Calu3 (cell line): ENCODE measurements around the gene CPNE5. TPM values are rescaled to one million over a fixed set of nuclear protein-coding genes. Genes with fewer than 3 reads are reported as not detected.

Experiments
- BruUV-seq: library from RNA; stranded (reverse); fragments of 400-500 nt; replicated peaks from 2 replicates; lab custom pipeline; 2021; lab: Mats Ljungman, UMichigan
- CTCF ChIA-PET: fragments of 300-600 bp; sonication (Branson Sonifier 250); formaldehyde crosslinking; loops from one replicate; lab custom pipeline; 2022; ENCODE audit warnings: antibody characterized with exemption; lab: Charles Lee
- DNase-seq: peaks from one replicate; pipeline ENCODE4 v3.0.0; 2022
- H3K27ac Mint-ChIP-seq: one replicate; pipeline ENCODE4 v1.8.0; 2022; ENCODE audit warnings: mixed read lengths; ENCODE audit not compliant: unreplicated experiment
- H3K27me3 Mint-ChIP-seq: one replicate; pipeline ENCODE4 v1.8.0; 2022; ENCODE audit warnings: mixed read lengths; ENCODE audit not compliant: unreplicated experiment
- H3K36me3 Mint-ChIP-seq: one replicate; pipeline ENCODE4 v1.8.0; 2022; ENCODE audit warnings: mild to moderate bottlenecking, moderate library complexity, mixed read lengths; ENCODE audit not compliant: insufficient read depth, unreplicated experiment
- H3K4me1 Mint-ChIP-seq: one replicate; pipeline ENCODE4 v1.8.0; 2022; ENCODE audit warnings: mild to moderate bottlenecking, low read depth, mixed read lengths; ENCODE audit not compliant: unreplicated experiment
- H3K4me3 Mint-ChIP-seq: one replicate; pipeline ENCODE4 v1.8.0; 2022; ENCODE audit warnings: mild to moderate bottlenecking, low read depth, moderate library complexity, mixed read lengths; ENCODE audit not compliant: unreplicated experiment
- H3K9me3 Mint-ChIP-seq: one replicate; pipeline ENCODE4 v1.8.0; 2022; ENCODE audit warnings: low read depth, mixed read lengths; ENCODE audit not compliant: unreplicated experiment
- CTCF ChIP-seq: fragments of 200-600 bp; IDR thresholded peaks from one replicate; pipeline ENCODE4 v1.8.0; 2022; ENCODE audit warnings: antibody characterized with exemption; ENCODE audit not compliant: unreplicated experiment
- intact Hi-C: fragments of 100-400 bp; cut with micrococcal nuclease; formaldehyde crosslinking; loops from one replicate; pipeline ENCODE4 v1.10.0; 2022; ENCODE audit not compliant: unreplicated experiment
- total RNA-seq: library from RNA; stranded (reverse); gene quantifications from 2 replicates; pipeline ENCODE4 v1.2.3, GENCODE V29; 2022

Gene CPNE5
- total RNA-seq, 1 experiment from 2014 or later: not detected

GRCh38 chr6:36703081-36703606 lies 136.1 kb downstream of the CPNE5 start:
- no peak for TF ChIP-seq CTCF
- Mint-ChIP-seq H3K4me3 (no peak overlapping the region), H3K27ac (no peak overlapping the region), H3K4me1 (peaks cover 11% of the 10 kb centered on the region), H3K9me3 (no peaks in the 10 kb centered on the region), H3K27me3 (peaks cover 17% of the 10 kb centered on the region), H3K36me3 (no peaks in the 10 kb centered on the region)
- no peak for DNase-seq
- no TSS peak for BruUV-seq
- intact Hi-C loops: no loop called here
- CTCF ChIA-PET: no interaction called here

- Mint-ChIP-seq H3K4me1 (peaks cover 11% of the 10 kb centered on the region), H3K27ac (no peak overlapping the region), H3K9me3 (no peaks in the 10 kb centered on the region), H3K4me3 (no peak overlapping the region), H3K36me3 (no peaks in the 10 kb centered on the region), H3K27me3 (peaks cover 17% of the 10 kb centered on the region)
- CTCF ChIA-PET: interaction anchor here (0.6 to 0.9 kb wide), 2 partner anchors 56 to 68 kb away, joined by 3 read pairs; no protein-coding TSS in a partner anchor
- intact Hi-C loops: no loop called here
- no peak for TF ChIP-seq CTCF
- no TSS peak for BruUV-seq
- DNase-seq: no peak
Observed at GRCh38 chr6:36702656-36703055, 136.6 kb downstream of the CPNE5 start.

GRCh38 chr6:36701401-36701991 lies 137.7 kb downstream of the CPNE5 start:
- H3K9me3 Mint-ChIP-seq: no peaks in the 10 kb centered on the region
- H3K4me3 Mint-ChIP-seq: no peak overlapping the region
- no peak overlapping the region for H3K27ac Mint-ChIP-seq
- no TSS peak for BruUV-seq
- peaks cover 17% of the 10 kb centered on the region for H3K27me3 Mint-ChIP-seq
- H3K4me1 Mint-ChIP-seq: peaks cover 11% of the 10 kb centered on the region
- CTCF ChIA-PET: interaction anchor here (0.8 to 0.9 kb wide), 2 partner anchors 19 to 58 kb away, joined by 3 read pairs; no protein-coding TSS in a partner anchor
- intact Hi-C loops: no loop called here
- peak; percentile 40 for TF ChIP-seq CTCF
- no peaks in the 10 kb centered on the region for H3K36me3 Mint-ChIP-seq
- DNase-seq: peak; percentile 52

GRCh38 chr6:36700831-36701230 lies 138.4 kb downstream of the CPNE5 start:
- CTCF ChIA-PET: interaction anchor here (0.8 kb wide), 2 partner anchors 15 to 20 kb away, joined by 3 read pairs; no protein-coding TSS in a partner anchor

More at GRCh38 chr6:36700831-36701230, 138.4 kb downstream of the CPNE5 start:
- H3K27me3 Mint-ChIP-seq: peaks cover 17% of the 10 kb centered on the region
- no peaks in the 10 kb centered on the region for H3K36me3 Mint-ChIP-seq
- intact Hi-C loops: no loop called here
- no peak for TF ChIP-seq CTCF
- H3K4me1 Mint-ChIP-seq: peaks cover 11% of the 10 kb centered on the region
- H3K9me3 Mint-ChIP-seq: no peaks in the 10 kb centered on the region
- DNase-seq: no peak
- BruUV-seq: no TSS peak
- no peak overlapping the region for H3K27ac Mint-ChIP-seq
- no peak overlapping the region for H3K4me3 Mint-ChIP-seq
